Epithelial cell of esophagus (primary cell): ENCODE data around the gene XRCC4.

ENCODE experiments used
- DNase-seq: peaks from one replicate; pipeline ENCODE4 v3.0.0; 2010; ENCODE audit warnings: low read depth
- H3K4me3 ChIP-seq: 2 replicates; pipeline ENCODE4 v1.5.1; 2011; ENCODE audit warnings: mild to moderate bottlenecking, low read length, control low read depth
- TF ChIP-seq, protein P1 (sequence below): IDR thresholded peaks from 2 replicates; pipeline ENCODE4 v1.5.1; 2011; ENCODE audit warnings: low read depth, mild to moderate bottlenecking, low read length, control low read depth, inconsistent platforms; ENCODE audit not compliant: insufficient read depth; ENCODE audit errors: missing control alignments

Gene XRCC4

DNA sequence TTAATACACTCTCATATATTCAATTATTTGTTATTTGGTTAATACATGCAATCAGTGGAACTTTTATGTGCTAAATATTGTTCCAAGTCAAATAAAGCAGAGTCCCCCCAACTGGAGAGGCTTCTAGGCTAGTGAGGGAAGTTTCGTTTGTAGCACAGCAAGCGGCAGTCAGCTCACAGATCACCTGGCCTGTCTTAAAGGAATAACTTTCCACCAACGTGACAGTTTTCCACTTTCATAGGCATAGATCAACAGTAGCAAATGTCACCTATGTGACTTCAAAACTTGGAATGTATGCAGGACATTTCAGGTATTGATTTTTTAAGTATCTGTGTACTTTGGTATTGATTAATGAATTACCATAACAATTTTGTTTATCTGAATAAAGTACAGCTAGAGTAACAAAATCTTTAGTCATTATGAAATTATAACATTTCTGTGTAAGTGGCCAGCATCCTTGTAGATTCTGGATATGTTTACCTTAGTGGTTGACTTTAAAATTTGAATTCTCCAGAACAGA, 264.5 kb downstream of the XRCC4 start:
- TF ChIP-seq, protein P1, sequence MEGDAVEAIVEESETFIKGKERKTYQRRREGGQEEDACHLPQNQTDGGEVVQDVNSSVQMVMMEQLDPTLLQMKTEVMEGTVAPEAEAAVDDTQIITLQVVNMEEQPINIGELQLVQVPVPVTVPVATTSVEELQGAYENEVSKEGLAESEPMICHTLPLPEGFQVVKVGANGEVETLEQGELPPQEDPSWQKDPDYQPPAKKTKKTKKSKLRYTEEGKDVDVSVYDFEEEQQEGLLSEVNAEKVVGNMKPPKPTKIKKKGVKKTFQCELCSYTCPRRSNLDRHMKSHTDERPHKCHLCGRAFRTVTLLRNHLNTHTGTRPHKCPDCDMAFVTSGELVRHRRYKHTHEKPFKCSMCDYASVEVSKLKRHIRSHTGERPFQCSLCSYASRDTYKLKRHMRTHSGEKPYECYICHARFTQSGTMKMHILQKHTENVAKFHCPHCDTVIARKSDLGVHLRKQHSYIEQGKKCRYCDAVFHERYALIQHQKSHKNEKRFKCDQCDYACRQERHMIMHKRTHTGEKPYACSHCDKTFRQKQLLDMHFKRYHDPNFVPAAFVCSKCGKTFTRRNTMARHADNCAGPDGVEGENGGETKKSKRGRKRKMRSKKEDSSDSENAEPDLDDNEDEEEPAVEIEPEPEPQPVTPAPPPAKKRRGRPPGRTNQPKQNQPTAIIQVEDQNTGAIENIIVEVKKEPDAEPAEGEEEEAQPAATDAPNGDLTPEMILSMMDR = no peak
- no peak for DNase-seq

DNA sequence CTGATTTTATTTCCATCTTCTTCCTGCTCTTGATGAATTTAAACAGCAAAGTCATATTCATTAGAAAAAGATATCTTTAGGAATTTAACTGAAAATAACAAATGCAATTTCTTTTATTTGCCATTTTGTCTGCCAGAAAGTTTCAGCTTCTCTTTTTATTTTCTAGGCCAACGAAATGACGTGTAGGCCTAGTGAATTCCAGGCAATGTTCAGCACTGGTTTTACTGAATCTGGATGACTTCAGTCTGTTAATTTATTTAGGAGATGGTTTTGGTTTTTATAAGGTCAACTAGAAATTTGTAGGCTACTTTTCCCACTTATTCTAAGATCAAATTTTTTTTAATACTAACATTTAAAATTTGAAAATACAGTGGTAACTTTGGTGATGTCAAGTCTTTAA, 265.1 kb downstream of the XRCC4 start:
- no peak overlapping the region for H3K4me3 ChIP-seq
- no peak for DNase-seq
- TF ChIP-seq, protein P1 = no peak

More for the DNA sequence above, 264.5 kb downstream of the XRCC4 start:
- H3K4me3 ChIP-seq = no peak overlapping the region

DNA sequence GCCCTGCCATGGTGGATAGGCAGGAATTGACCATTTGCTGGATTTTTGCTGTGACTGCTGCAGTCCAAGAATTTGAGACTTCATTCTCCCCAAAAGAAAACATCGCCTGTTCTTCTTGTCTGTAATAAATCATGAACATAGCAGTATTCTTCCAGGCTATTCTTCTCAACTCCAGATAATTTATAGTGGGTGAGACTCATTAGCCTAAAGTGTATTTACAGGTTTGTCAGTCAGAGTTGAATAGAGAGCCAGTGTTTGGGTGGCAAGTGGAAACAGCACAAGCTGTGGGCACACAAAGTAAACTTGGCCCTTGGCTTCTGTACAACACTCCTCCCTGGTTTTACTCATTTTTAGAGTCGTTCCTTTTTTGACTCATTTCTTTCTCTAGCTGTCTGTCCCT, 266.0 kb downstream of the XRCC4 start:
- TF ChIP-seq, protein P1 = no peak
- no peak for DNase-seq
- no peak overlapping the region for H3K4me3 ChIP-seq

DNA sequence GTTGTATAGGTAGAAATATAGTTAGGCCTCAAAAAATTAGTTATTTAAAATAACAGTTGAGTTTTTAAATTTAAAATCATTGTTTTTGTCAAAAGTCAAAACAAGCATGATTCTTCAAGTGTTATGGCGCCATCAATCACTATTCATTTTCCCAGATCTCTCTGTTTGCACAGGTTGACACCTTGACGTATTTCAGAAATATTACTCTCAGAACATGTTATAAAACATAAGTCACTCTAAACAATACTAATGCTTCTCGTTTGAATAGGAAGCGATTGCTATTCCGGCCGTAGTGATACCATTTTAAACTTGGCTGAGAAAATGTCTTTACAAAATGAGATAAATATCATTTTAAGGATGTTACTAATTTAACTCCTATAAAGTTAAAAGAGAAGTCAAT, 268.1 kb downstream of the XRCC4 start:
- H3K4me3 ChIP-seq = no peak overlapping the region
- DNase-seq = no peak
- TF ChIP-seq, protein P1 = no peak

DNA sequence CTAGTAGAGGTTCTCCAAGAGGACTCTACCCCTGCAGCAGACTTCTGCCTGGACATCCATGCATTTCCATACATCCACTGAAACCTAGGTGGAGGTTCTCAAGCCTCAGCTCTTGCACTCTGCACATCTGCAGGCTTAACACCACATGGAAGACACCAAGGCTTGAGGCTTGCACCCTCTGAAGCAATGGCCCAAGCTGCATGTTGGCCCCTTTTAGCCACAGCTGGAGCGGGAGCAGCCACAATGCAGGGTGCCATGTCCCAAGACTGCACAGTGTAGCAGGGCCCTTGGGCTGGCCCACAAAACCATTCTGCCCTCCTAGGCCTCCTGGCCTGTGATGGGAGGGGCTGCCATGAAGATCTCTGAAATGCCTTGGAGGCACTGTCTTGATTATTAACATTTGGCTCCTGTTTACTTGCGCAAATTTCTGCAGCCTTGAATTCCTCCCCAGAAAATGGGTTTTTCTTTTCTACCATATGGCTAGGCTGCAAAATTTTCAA, 271.0 kb downstream of the XRCC4 start:
- DNase-seq = no peak
- no peak overlapping the region for H3K4me3 ChIP-seq
- TF ChIP-seq, protein P1 = no peak

DNA sequence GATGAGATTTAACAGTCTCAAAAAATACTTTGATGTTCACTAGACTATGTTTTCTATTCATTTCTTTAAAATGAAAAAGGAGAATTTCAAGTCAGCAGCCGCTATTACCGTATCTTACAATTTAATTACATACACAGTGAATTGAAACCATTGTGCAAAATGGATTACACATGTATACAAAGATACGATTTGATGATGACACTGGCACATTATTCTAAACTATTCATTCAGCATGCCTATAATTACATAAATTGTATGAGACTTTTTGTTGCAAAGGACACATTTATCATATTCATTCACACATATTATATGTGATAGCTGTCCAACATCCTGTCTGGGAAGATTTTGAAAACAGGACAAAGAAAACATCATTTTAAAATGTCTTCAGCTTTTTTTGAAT, 275.9 kb downstream of the XRCC4 start:
- TF ChIP-seq, protein P1 = no peak
- no peak overlapping the region for H3K4me3 ChIP-seq
- DNase-seq = no peak

DNA sequence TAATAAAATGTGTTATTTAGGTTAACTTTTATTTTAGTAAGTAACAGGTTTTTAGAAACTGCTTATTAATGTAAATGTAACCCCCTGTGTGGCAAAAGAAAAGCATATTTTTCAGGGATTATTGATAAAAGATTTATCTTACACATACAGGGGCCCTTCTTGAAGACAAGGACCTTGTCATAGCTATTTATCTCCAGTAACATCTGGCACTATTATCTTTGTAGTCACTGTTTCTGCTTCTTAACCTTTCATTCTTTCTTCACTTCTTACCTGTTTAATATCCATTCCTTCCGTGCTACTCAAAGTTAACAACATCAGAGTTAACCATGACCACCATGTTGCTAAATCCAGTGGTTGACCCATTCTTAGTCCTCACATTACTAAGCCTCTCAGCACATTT, 276.4 kb downstream of the XRCC4 start:
- DNase-seq = no peak
- H3K4me3 ChIP-seq = no peak overlapping the region
- TF ChIP-seq, protein P1 = no peak
